HG02885 (cell line): ENCODE data around the gene ITPR2.

Experiments
- ATAC-seq: cut with Tn5 transposase; IDR thresholded peaks from one replicate; pipeline ENCODE4 v1.9.1; 2021; ENCODE audit warnings: mild to moderate bottlenecking; ENCODE audit not compliant: unreplicated experiment, poor library complexity

The ITPR2 gene

DNA sequence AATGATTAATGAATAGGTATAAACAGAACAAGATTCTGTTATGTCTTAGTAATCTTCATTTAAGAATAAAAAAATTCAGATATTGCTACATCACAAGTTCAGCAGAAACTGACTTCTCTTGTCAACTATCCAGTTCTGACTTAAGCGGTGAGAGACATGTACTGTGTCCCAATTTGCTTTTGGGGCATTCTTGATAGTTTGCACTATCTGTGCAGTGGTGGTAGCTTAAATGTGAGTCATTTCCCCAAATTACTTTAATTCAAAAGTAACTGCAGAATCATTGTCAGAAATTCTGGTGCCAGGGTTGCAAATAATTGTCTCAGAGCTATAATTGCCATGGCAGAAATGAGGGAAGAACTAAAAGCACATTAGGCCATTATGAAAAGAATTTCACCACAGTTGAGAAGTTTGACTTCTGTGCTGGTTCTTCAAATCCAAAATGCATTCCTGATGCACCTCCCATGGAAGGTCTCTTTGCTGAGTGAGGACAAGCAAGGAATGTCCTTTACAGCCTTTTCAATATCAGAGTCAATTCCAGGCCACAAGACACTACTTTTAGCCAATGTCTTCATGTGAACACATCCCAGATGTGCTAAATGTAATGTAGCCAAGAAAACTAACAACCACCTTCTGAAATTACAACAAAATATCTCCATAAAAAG, 332.9 kb downstream of the ITPR2 start:
- no peak for ATAC-seq

DNA sequence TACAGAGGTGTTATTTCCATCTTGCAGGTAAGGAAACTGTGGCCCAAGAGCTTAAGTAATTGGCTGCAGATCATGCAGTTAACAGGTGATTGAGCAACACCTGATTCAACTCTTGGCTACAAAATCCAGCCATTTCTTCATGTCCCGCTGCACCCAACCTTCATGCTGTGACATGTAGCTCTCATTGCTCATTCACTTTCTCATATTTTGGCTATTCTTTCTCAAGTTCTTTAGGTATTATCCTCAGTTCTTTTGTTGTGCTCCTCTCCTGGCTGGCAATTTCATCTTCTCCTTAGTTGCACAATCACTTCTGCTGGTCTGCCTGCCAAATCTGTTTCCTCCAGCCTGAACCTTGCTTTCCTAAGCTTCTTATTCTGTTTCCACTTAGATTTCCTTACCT, 336.8 kb downstream of the ITPR2 start:
- no peak for ATAC-seq

DNA sequence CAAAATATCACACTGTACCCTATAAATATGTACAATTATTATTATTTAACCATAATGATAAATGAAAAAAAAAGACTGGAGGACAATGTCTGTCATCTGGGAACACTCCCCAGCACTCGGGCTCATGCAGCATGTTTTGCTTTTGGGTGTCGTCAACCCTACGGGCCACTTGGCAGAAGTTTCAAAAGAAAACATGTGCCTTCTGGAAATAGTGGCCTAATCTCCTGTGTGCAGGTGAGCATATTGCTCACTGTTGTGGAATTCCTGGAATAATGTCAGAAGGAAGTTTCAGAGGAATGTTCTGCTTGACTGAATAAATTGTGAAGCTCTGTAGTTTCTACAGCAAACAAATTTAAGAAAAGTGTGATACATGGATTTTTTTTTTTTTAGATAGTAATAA, 339.3 kb downstream of the ITPR2 start:
- no peak for ATAC-seq

DNA sequence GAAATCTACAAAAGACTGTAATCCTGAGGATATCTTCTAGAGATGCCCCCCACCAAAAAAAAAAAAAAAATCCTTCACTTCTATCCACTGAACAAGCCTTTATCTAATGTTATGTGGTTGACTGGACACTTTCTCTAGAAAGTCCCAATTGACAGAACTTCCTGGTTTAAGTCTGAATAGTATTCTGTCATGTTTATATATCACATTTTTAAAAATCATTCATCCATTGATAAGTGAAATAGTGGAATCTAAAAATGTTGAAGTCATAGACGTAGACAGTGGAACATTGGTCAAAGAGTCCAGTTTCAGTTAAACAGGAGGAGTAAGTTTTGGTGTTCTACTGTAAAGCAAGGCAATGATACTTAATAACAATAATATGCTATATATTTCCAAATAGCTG, 340.6 kb downstream of the ITPR2 start:
- ATAC-seq = no peak

DNA sequence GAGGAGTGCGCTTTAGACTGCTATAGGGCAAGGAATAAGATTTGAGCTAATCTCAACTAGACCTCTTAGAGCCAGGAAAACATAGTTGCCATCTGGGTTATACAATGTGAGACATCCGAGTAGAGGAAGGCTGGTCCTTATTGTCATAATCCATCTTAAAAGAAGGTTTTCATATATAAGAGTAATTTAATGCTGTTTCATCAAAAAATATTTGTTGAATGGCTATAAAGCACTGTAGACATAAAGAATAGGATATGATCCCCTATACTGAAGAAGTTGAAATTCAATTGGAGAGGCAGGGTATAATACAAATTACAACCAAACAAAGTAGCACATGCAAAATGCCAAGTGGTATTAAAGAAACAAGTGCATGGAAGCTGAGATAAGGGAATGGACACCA, 343.1 kb downstream of the ITPR2 start:
- ATAC-seq = no peak

DNA sequence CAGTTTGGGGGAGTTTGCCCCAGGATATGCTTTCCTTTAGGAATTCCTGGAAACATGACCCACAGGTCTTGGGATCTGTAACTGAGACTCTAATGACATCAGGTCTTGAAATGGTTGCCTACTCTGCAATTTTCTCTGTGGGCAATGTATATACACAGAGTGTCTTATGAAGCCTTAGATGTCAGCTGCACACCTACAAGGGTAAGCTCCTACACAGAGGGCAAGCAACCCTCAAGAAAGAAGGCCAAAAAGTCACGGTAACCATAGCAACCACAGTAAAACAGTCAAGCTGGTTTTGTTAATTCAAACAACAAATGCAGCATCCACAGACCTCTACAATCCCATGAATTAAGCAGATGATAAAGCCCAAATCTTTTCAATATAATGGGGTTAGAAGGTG, 344.6 kb downstream of the ITPR2 start:
- no peak for ATAC-seq

DNA sequence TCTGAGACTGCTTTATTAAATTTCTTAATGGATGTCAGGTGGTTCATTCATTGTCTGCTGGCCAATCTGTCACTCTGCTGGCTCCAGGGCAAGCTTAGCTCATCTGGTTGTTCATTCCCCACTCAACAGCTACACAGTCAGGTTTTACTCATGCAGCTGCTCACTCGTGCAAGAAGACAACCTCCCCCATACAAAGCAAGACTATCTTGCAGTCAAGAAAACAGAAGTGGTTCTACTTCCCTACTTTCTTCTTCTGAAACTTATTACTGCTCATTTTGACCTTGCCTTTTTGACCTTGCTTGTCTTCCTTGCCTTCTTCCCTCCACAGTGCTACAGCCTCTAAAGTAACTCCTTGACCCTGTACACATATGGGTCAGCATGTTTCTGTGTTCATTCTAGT, 359.7 kb downstream of the ITPR2 start:
- peak; percentile 89 for ATAC-seq

DNA sequence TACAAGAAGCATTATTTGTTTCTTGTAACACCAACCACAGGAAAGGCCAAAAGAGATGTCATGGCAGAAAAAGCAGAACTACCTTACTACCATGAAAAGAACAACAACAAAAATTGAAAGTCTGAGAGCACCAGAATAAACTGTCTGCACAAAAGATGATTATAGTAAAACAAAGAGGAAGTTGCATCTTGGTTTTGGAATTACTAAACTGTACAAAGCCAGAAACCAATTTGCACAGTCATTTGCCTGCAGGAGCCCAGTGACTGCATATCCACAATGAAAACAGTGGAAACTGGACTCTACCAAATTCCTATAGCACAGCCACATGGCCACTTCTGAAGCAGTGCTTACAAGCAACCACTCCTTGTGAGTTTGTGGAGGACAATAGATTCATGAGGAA, 361.4 kb downstream of the ITPR2 start:
- ATAC-seq = peak; percentile 84

DNA sequence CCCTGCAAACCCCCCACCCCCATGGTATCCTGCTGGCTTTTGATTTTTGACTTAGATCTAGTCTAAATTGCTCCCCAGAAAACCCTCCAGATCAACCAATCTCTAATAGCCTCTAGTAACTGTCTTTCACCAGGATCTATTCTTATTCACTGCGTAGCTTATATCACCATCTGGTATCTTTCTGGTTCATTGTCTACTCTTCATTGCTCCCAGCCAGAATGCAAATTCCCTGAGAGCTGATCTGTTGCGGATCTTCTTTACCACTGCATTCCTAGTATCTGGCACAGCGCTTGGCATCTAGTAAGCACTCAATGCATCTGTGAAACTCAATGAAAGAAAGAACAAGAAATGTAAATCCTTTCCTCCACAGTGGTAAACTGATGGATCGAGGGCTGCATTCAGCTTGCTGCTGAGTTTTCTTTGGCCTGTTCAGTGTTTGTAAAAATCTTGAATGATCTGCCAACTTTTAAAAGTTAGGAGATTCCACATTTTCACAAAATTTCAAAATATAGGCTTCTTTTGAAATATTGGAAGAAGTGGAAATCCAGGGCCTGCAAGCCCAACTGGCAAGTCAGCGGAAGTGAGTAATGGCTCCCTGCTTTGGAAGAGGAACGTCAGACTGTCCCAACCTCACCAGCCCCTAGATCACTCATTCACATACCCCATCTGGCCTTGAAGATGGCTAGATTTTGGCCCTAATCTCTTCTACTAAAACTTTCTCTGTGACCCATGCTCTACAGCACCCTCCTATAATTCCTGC, 363.4 kb downstream of the ITPR2 start:
- ATAC-seq = no peak

DNA sequence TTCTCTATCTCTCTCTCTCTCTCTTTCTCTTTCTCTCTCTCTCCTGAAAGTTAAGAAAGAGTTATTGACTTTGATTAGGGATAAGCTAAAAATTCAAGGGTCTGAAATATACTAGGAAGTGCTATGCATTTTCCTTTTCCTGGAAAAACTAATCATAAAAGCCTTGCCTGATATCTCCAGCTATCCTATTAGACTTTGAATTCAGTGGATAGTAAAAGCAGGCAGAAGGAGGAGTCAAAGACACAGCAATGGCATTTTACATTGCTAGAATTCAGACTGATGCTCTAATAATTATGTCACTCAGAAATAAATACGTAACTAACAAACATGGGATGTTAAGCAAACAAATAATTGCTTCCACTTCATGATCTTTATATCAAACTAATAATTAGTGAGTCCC, 365.6 kb downstream of the ITPR2 start:
- no peak for ATAC-seq

DNA sequence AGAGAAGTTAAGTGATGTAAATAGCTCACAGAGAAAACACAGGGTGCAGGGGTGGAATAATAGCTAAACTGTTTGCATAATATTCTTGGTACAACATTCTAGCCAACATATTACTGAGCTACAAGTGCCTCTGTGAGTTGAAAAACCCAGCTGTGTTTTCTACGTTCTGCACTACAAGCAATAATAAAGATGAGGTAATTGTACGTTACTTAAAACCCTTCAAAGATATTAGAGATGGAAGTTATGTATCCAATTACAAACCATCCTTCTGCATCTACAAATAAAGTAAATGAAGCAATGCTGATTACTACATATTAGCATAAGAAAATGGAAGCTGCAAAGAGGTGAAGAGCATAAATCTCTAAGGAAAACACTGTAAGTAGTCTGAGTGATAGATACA, 366.3 kb downstream of the ITPR2 start:
- ATAC-seq = no peak

DNA sequence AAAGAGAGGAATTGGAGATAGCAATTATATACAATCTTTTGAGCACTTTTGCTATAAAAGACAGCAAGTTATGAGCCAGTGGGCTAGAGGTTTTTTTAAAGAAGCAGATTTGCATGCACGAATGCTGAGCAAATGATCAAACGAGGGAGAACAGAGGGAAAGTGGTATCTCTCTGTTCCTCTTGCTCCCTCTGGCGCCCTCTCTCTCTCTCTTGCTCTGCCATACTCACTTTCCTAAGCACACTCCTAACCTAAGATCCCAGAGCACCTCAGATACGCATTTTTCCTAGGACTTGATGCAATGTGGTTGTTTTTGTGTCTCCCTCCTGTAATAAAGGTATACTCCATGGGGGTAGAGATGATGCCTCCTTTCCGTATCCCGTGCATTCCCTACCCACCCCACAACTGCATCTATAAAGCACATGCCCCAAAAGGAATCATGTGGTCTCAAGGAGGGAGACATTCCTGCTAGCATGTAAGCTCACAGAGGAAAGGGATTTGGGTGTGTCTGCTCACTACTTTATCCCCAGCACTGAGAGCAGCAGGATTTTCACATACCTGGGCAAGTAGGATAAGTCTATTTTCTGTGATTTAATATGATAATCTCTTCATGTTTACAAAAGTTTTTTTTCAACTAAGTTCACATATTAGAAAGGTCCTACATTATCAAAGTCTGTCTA, 367.4 kb downstream of the ITPR2 start:
- ATAC-seq = no peak

DNA sequence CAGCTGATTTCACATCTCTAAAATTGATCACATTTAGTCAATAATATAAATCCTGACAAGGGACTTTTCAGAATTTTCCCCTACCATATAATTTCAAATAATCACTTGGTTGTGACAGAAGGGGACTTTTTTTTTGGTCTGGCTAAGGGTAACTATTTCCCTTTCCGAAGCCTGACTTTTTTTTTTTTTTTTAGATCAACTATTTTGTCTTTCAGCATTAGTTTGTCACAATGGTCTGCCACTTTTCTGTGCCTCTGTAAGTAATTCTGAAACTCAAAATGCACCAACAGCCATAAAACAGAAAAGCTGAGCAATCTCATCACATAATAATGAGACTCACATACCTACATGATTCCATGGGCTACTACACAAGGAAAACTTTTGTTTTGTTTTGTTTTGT, 371.2 kb downstream of the ITPR2 start:
- ATAC-seq = peak; percentile 53

DNA sequence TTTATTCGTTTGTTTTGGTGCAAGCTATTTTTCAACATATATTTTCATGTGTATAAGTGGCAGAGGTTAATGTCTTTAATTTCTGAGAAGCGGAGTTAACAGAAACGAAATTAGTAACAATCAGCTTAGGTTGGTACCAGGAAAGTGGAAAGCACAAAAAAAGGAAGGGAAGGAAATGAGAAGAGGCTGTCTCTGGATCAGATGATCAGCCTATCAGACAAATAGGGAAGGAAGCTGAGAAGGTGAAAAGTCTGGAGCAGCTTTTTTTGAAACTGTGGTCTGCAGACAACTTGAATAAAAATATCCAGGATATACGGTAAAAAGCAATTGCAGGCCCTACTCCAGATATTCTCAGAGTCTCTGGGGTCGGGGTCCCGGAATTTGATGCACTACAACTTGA, 372.6 kb downstream of the ITPR2 start:
- no peak for ATAC-seq

DNA sequence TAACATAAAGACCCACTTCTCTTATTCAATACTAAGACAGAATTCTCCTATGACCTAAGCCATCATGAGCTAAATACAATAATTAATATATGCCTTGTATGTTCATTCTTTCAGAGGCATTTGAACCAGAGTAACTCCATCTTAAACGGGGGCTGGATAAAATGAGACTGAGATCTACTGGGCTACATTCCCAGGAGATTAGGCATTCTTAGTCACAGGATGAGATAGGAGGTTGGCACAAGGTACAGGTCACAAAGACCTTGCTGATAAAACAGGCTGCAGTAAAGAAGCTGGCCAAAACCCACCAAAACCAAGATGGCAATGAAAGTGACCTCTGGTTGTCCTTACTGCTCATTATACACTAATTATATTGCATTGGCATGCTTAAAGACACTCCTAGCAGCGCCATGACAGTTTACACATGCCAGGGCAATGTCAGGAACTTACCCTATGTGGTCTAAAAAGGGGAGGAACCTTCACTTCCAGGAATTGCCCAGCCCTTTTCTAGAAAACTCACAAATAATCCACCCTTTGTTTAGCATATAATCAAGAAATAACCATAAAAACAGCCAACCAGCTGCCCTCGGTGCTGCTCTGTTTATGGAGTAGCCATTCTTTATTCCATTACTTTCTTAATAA, 376.9 kb downstream of the ITPR2 start:
- ATAC-seq = no peak

DNA sequence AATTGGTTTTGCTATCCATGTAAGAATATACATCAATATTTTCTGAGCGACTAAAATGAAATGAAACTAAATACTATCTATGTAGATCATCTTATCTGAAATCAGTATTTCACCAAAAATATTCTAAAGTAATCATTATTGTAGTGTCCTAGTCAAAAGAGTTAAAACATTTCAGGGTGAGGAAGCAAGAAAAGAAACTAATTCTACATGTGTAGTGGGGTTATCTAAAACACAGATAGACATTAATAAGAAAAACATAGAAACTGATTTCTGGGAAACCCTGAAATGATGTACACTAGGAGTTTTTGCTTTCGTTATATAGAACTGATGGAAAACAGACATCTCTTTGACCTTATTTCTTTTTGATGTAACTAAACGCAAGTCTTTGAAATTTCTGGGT, 379.7 kb downstream of the ITPR2 start:
- ATAC-seq = no peak

DNA sequence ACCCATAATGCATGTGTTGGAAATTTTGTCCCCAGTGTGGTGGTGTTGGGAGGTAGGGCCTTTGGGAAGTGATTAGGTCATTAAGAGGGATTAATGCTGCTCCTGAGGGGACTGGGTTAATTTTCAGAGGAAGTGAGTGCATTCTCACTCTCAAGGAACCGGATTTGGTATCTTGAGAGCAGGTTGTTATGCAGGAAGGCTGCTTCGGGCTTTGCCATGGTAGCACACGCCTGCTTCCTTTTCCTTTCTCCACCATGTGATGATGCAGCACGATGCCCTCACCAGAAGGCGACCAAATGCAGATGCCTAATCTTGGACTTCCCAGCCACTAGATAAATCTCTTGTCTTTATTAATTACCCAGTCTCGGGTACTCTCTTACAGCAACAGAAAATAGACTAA, 380.5 kb downstream of the ITPR2 start:
- no peak for ATAC-seq

DNA sequence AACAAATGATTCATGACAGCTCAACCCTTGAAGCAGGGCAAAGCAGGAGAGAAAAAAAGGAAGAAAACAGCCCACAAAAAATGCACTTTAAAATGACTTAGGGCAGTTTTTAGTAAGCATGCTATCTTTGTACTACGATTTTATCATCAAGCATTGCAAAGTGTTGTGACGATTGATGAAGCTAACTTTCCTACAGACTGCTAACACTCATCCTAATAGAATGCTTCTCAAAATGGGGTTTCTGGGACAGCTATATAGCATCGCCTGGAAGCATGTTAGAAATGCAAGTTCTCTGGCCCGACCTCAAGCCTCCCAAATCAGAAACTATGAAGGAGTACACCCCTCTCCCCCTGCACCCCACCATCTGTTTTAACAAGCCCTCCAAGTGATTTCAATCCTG, 381.2 kb downstream of the ITPR2 start:
- no peak for ATAC-seq

DNA sequence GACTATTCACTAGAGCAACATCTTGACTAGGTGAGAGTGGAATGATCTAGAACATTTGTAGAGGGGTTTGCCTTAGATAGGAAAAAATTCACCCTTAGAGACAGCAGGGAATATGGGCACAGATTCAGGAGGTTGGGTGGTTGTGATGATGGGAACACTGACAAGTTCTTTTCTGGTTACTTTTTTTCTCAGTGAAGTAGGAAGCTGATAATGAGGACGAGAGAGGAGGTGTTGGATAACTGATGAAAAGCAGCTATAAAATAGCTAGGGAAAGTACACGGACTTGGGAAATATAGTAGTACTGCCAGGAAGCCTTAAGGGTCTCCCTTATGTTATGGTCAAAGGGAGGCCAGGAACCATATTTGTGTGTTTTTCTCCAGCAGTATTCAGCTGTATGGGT, 387.1 kb downstream of the ITPR2 start:
- no peak for ATAC-seq

DNA sequence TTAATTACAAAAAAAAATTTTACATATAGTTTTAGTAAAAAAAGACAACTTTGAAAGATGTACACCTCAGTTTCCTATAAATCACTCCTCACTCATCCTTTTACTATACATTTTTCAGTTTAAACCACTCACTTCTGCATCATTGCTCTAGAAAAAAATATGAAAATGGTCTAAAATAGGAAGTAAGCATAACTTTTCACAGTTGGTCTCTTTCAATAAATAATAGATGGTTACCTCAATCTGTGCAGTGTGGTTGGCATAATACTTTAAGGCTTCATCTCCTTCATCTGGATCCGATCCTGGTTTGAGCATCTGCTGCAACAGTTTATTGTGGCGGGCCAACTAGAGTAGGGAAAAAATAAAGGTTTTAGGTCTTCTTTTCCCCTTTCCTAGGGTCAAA, 389.7 kb downstream of the ITPR2 start:
- ATAC-seq = no peak

DNA sequence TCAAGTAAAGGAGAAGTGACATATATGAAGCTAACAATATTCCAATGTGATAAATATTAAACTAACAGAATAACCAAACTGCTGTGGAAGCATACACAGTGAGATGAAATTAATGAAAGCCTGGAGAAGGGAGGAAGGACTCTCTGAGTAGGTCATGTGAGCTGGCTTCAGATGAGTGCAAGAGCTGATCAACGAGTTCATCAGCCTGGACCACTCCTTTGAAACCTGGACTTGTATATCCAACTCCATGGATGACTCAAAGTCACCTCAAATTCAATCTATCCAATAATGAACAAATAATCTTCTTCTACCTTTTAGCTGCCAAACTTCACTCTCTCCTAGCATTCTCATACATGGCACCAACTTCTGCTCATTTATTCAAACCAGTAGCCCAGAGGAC, 391.6 kb downstream of the ITPR2 start:
- ATAC-seq = no peak
